CD4-positive, alpha-beta T cell (primary cell): ENCODE data around the gene OVCA2. TPM values are rescaled to one million over a fixed set of nuclear protein-coding genes. Genes with fewer than 3 reads are reported as not detected.

ENCODE experiments used
- ATAC-seq: fragments of 200-7000 bp; cut with Tn5 transposase; one replicate; pipeline ENCODE4 v1.10.0; 2022; ENCODE audit warnings: mild to moderate bottlenecking; ENCODE audit not compliant: poor library complexity
- CTCF ChIA-PET: fragments of 350-600 bp; sonication (Branson Sonifier 250); formaldehyde crosslinking; loops from one replicate; lab custom pipeline; 2021; ENCODE audit warnings: antibody characterized with exemption, inconsistent platforms; lab: Charles Lee
- POLR2A ChIA-PET: fragments of 350-600 bp; sonication (Branson Sonifier 250); formaldehyde crosslinking; loops from one replicate; lab custom pipeline; 2021; ENCODE audit warnings: antibody characterized with exemption, inconsistent platforms; lab: Charles Lee
- DNase-seq, 14 experiments: peaks; one replicate each; pipeline ENCODE4 v3.0.0-alpha.2; 2013 to 2020; ENCODE audit warnings: mixed read lengths in 2 of 14
- H3K27ac ChIP-seq, 2 donors: one replicate each; pipeline versions ENCODE4 v1.5.1 to v1.7.0; 2013; ENCODE audit warnings: low read length in 2 of 2, low read depth in 1 of 2, mild to moderate bottlenecking in 1 of 2
- H3K27me3 ChIP-seq, 2 experiments: 1 replicate in 1 of 2; 2 replicates in 1 of 2; pipeline versions ENCODE4 v1.6.1 to v1.7.0; 2013; ENCODE audit warnings: low read length in 2 of 2, control low read depth in 1 of 2, mild to moderate bottlenecking in 1 of 2, moderate library complexity in 1 of 2; ENCODE audit not compliant: insufficient read depth in 2 of 2, control insufficient read depth in 1 of 2
- H3K36me3 ChIP-seq: one replicate; pipeline ENCODE4 v1.6.1; 2013; ENCODE audit warnings: low read length, control low read depth; ENCODE audit not compliant: insufficient read depth
- H3K4me1 ChIP-seq: one replicate; pipeline ENCODE4 v1.6.1; 2013; ENCODE audit warnings: low read length, control low read depth; ENCODE audit not compliant: insufficient read depth
- H3K4me3 ChIP-seq: one replicate; pipeline ENCODE4 v1.5.1; 2013; ENCODE audit warnings: mild to moderate bottlenecking, low read length, moderate library complexity
- H3K9me3 ChIP-seq, 2 experiments: 1 replicate in 1 of 2; 2 replicates in 1 of 2; pipeline versions ENCODE4 v1.6.1 to v1.7.0; 2013; ENCODE audit warnings: low read length in 2 of 2, mild to moderate bottlenecking in 2 of 2, control low read depth in 1 of 2, moderate library complexity in 1 of 2; ENCODE audit not compliant: control insufficient read depth in 1 of 2, insufficient read depth in 1 of 2
- H3K27ac Mint-ChIP-seq: one replicate; pipeline ENCODE4 v1.8.0; 2020; ENCODE audit warnings: mixed read lengths
- H3K27me3 Mint-ChIP-seq: one replicate; pipeline ENCODE4 v1.8.0; 2021; ENCODE audit warnings: mixed read lengths
- H3K36me3 Mint-ChIP-seq: one replicate; pipeline ENCODE4 v1.8.0; 2021; ENCODE audit warnings: low read depth, mixed read lengths
- H3K4me1 Mint-ChIP-seq: one replicate; pipeline ENCODE4 v1.8.0; 2021; ENCODE audit warnings: low read depth, mixed read lengths
- H3K4me3 Mint-ChIP-seq: one replicate; pipeline ENCODE4 v1.8.0; 2020; ENCODE audit warnings: mild to moderate bottlenecking, mixed read lengths
- H3K9me3 Mint-ChIP-seq: one replicate; pipeline ENCODE4 v1.8.0; 2020; ENCODE audit warnings: mixed read lengths
- intact Hi-C, 2 experiments: fragments of 100-400 bp; cut with DNase I in 1 of 2; cut with micrococcal nuclease in 1 of 2; formaldehyde crosslinking; loops; one replicate each; pipeline versions ENCODE4 v1.15.1 to v1.9.0; 2023 to 2025; cut with DNase I, micrococcal nuclease
- total RNA-seq, 174 experiments: library from RNA in 2 of 174; stranded (reverse) in 2 of 174; gene quantifications; one replicate each; pipeline ENCODE4 v1.2.3 and lab custom pipeline; 2021 to 2026
- TF ChIP-seq, protein P1 (sequence below): fragments of 200-600 bp; IDR thresholded peaks from one replicate; pipeline ENCODE4 v1.8.0; 2022; ENCODE audit warnings: antibody characterized with exemption, mild to moderate bottlenecking

Gene OVCA2
- total RNA-seq, 2 experiments from 2014 or later: 34.4 to 35.1 TPM

- TF ChIP-seq, protein P1, sequence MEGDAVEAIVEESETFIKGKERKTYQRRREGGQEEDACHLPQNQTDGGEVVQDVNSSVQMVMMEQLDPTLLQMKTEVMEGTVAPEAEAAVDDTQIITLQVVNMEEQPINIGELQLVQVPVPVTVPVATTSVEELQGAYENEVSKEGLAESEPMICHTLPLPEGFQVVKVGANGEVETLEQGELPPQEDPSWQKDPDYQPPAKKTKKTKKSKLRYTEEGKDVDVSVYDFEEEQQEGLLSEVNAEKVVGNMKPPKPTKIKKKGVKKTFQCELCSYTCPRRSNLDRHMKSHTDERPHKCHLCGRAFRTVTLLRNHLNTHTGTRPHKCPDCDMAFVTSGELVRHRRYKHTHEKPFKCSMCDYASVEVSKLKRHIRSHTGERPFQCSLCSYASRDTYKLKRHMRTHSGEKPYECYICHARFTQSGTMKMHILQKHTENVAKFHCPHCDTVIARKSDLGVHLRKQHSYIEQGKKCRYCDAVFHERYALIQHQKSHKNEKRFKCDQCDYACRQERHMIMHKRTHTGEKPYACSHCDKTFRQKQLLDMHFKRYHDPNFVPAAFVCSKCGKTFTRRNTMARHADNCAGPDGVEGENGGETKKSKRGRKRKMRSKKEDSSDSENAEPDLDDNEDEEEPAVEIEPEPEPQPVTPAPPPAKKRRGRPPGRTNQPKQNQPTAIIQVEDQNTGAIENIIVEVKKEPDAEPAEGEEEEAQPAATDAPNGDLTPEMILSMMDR: no peak
- Mint-ChIP-seq H3K9me3 (no peaks in the 10 kb centered on the region), H3K27me3 (peaks cover 19% of the 10 kb centered on the region), H3K4me3 (no peak overlapping the region), H3K36me3 (no peaks in the 10 kb centered on the region), H3K27ac (no peak overlapping the region), H3K4me1 (no peaks in the 10 kb centered on the region)
- H3K9me3 ChIP-seq: peaks cover 0 to 7% of the 10 kb centered on the region in 2 experiments
- intact Hi-C loops: no loop called here
- no peak overlapping the region for H3K27ac ChIP-seq
- ATAC-seq (no peak), DNase-seq (no peak)
- no peaks in the 10 kb centered on the region for H3K36me3 ChIP-seq
- POLR2A ChIA-PET: no interaction called here
- peaks cover 13 to 14% of the 10 kb centered on the region in 2 experiments for H3K27me3 ChIP-seq
- no peak overlapping the region for H3K4me3 ChIP-seq
- CTCF ChIA-PET: no interaction called here
- H3K4me1 ChIP-seq: no peaks in the 10 kb centered on the region
Measured at GRCh38 chr17:2002767-2003329, 39.0 kb upstream of the OVCA2 start.

- Mint-ChIP-seq H3K27me3 (peaks cover 19% of the 10 kb centered on the region), H3K4me1 (no peaks in the 10 kb centered on the region), H3K36me3 (no peaks in the 10 kb centered on the region), H3K9me3 (no peaks in the 10 kb centered on the region), H3K27ac (no peak overlapping the region), H3K4me3 (no peak overlapping the region)
- Histone ChIP-seq H3K9me3 (peaks cover 0 to 7% of the 10 kb centered on the region in 2 experiments), H3K27me3 (peaks cover 13 to 14% of the 10 kb centered on the region in 2 experiments), H3K36me3 (no peaks in the 10 kb centered on the region), H3K4me3 (no peak overlapping the region), H3K27ac (no peak overlapping the region), H3K4me1 (no peaks in the 10 kb centered on the region)
- ChIA-PET POLR2A (no interaction called here), CTCF (no interaction called here)
- TF ChIP-seq, protein P1: no peak
- DNase-seq (no peak), ATAC-seq (no peak)
- intact Hi-C loops: no loop called here
Measured at GRCh38 chr17:2003525-2003924, 38.3 kb upstream of the OVCA2 start.

DNA sequence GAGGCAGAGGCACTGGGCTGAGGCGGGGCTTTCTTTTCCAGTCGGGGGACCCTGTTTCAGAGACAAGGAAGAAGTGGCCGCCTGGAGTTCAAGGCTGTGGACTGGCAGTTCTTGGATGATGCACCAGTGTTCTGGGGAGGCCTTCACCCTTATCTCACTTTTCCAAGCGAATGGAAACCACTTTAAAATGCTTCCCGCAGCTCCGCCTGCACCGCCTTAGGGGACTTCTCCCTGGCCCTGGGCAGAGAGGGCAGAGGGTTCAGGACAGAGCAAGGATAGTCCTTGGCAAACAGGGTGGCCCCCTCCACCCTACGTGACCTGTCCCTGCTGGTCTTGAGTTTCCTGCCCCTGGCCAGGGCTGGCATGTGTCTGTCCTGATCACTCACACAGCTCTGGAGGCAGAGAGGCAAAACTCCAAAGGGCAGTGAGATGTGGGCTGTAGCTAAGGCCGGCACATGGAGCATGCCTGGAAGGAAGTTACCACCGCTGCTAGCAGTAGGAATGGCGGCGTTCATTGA is 37.3 kb upstream of the OVCA2 start:
- Mint-ChIP-seq H3K4me1 (no peaks in the 10 kb centered on the region), H3K4me3 (no peak overlapping the region), H3K36me3 (no peaks in the 10 kb centered on the region), H3K27me3 (peaks cover 10% of the 10 kb centered on the region), H3K27ac (no peak overlapping the region), H3K9me3 (no peaks in the 10 kb centered on the region)
- no peak overlapping the region for H3K4me3 ChIP-seq
- H3K9me3 ChIP-seq: peaks cover 0 to 6% of the 10 kb centered on the region in 2 experiments
- no peak for ATAC-seq
- H3K27ac ChIP-seq: no peak overlapping the region
- intact Hi-C loops: no loop called here
- no peaks in the 10 kb centered on the region for H3K4me1 ChIP-seq
- ChIA-PET CTCF (no interaction called here), POLR2A (no interaction called here)
- no peak for DNase-seq
- TF ChIP-seq, protein P1: no peak
- no peaks in the 10 kb centered on the region for H3K36me3 ChIP-seq
- peaks cover 6 to 8% of the 10 kb centered on the region in 2 experiments for H3K27me3 ChIP-seq
